HG03064 (cell line): Measurements from ENCODE around the gene LRRFIP2.
A peak's percentile ranks its signal among the peaks of the same experiment; 100 is the strongest.
"Not testable (repeated sequence)": the region's sequence is repeated elsewhere in the genome, so short reads cannot be mapped to it uniquely, and the experiment has no call there.

Experiments used
- ATAC-seq: cut with Tn5 transposase; IDR thresholded peaks from one replicate; pipeline ENCODE4 v1.9.1; 2021; ENCODE audit warnings: low read depth; ENCODE audit not compliant: unreplicated experiment

LRRFIP2 gene

GRCh38 chr3:37082317-37082716 lies 92.1 kb downstream of the LRRFIP2 start:
- ATAC-seq, result no peak

GRCh38 chr3:37075955-37076354 lies 98.4 kb downstream of the LRRFIP2 start:
- no peak for ATAC-seq

- ATAC-seq, result no peak
Observed at GRCh38 chr3:37074178-37074577, 100.2 kb downstream of the LRRFIP2 start.

- no peak for ATAC-seq
Observed at GRCh38 chr3:37072892-37073291, 101.5 kb downstream of the LRRFIP2 start.

GRCh38 chr3:37071921-37072320 lies 102.5 kb downstream of the LRRFIP2 start:
- ATAC-seq, result no peak

- ATAC-seq, result no peak
Observed at GRCh38 chr3:37068031-37068430, 106.4 kb downstream of the LRRFIP2 start.

- no peak for ATAC-seq
Observed at GRCh38 chr3:37067577-37067976, 106.8 kb downstream of the LRRFIP2 start.

GRCh38 chr3:37064747-37065146 lies 109.6 kb downstream of the LRRFIP2 start:
- ATAC-seq, result no peak

- ATAC-seq, result no peak
Observed at GRCh38 chr3:37058117-37058516, 116.3 kb downstream of the LRRFIP2 start.

- no peak for ATAC-seq
Observed at GRCh38 chr3:37056826-37057225, 117.6 kb downstream of the LRRFIP2 start.

GRCh38 chr3:37055077-37055476 lies 119.3 kb downstream of the LRRFIP2 start:
- not testable (repeated sequence) for ATAC-seq

- ATAC-seq, result peak; percentile 81
Observed at GRCh38 chr3:37054370-37054769, 120.0 kb downstream of the LRRFIP2 start.

GRCh38 chr3:37053753-37054152 lies 120.6 kb downstream of the LRRFIP2 start:
- no peak for ATAC-seq

- no peak for ATAC-seq
Observed at GRCh38 chr3:37053337-37053736, 121.0 kb downstream of the LRRFIP2 start.

GRCh38 chr3:37052860-37053259 lies 121.5 kb downstream of the LRRFIP2 start:
- no peak for ATAC-seq

GRCh38 chr3:37050282-37050681 lies 124.1 kb downstream of the LRRFIP2 start:
- no peak for ATAC-seq

GRCh38 chr3:37042712-37043111 lies 131.7 kb downstream of the LRRFIP2 start:
- not testable (repeated sequence) for ATAC-seq

- no peak for ATAC-seq
Observed at GRCh38 chr3:37041546-37042195, 132.7 kb downstream of the LRRFIP2 start.

GRCh38 chr3:37040231-37040630 lies 134.2 kb downstream of the LRRFIP2 start:
- no peak for ATAC-seq

- ATAC-seq, result no peak
Observed at GRCh38 chr3:37039161-37039846, 135.1 kb downstream of the LRRFIP2 start.

- no peak for ATAC-seq
Observed at GRCh38 chr3:37037352-37037751, 137.0 kb downstream of the LRRFIP2 start.

- ATAC-seq, result no peak
Observed at GRCh38 chr3:37032961-37033360, 141.4 kb downstream of the LRRFIP2 start.
